DMS79 (cell line): Measurements from ENCODE around the gene NDUFS8.

Experiments used
- DNase-seq: peaks from one replicate; lab custom pipeline; 2025; lab: John Stamatoyannopoulos, UW

The NDUFS8 gene

DNA sequence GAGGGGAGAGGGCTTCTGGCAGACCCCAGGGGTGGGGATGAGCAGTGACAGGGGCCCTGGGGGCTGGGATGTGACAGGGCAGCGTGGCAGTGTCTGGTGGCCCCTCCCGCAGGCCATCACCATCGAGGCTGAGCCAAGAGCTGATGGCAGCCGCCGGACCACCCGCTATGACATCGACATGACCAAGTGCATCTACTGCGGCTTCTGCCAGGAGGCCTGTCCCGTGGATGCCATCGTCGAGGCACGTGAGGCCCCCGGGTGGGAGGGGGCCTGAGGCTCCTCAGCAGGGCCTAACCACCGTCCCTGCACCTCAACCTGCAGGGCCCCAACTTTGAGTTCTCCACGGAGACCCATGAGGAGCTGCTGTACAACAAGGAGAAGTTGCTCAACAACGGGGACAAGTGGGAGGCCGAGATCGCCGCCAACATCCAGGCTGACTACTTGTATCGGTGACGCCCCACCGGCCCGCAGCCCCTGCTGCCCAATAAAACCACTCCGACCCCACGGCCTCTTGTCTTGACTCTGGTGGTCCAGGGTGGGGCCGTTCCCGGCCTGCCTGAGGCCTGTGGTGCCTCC is 5.7 kb downstream of the NDUFS8 start:
- DNase-seq = no peak

DNA sequence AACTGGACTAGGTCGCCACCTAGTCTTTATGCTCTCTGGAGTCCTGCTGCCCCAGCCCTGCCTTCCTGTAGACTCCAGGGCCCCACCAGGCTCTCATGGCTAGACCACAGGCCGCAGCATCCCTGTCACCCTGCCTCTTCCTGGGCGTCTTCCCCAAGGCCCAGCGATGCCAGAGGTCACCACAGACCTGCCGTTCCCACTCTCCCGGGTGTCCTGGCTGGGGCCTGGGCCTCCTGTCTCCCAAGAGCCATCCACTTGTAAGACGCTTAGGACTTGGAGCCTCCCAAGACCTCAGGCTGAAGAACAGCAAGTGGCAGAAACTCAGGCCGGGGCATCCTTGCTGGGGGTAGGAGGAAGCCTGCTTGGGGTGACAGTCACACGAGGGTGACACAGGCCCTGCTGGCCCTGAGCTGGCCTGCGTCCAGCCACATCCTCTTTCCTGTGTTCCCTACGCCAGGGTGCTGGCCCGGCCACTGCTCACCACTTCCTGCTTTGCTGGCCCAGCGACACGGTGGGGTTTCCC is 6.3 kb downstream of the NDUFS8 start:
- no peak for DNase-seq

DNA sequence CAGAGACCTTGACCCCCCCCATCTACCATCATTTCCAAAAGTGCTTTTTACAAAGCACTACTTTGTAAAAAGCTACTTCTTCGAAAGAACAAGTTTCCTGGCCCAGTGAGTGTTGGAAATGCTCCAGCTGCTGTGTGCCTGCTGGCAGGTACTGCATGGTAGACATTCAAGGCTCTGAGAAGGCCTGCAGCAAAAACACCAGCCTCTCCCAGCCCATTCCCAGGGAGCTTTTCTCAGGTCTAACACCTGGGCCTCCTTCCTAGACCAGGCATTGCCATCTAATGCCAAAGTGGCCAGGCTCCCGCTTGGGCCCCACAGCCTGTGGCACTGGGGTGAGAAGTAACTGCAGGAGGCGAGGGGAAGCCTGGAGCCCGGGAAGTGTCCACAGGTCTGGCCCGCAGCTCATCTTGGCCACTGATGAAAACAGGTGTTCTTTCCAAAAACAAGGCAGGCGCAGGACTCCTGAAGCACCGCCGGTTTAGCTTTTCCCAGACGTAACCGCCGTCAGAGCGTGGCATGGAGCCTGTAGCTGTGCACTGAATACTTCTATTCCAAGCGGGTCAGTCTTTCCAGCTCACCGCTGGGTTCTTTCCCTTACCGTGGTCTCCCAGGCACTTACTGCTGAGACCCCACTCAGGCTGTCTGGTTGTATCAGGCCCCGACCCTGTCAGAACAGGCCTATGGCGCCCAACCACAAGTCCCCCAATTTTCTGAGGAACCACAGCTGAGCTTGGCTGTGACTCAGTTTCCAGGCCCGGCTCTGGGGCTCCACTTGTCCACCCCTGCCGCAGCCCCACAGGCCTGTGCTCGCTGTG is 7.1 kb downstream of the NDUFS8 start:
- DNase-seq = no peak

DNA sequence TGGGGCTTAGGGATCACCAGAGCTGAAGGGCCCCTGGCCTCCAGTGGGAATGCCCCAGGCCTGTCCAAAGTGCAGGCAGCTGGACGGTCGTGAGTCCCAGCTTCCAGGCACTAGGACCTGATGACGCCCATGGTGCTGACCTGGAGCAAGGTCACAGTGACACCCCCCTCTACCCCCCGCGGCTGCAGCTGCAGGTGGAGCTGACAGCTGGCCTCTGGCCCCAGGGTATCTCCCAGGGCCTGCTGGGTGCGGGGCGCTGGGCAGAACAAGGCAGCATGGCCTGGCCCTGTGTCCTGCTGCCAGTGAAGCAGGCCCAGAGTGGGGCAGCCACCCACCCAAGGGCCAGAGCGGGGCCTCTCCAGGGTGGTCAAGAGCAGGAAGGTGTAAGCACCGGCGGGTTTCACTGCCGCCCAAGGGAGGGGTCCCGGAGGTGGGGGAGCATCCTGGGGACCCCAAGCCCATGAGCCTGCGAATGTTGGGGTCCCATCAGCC is 7.8 kb downstream of the NDUFS8 start:
- no peak for DNase-seq

DNA sequence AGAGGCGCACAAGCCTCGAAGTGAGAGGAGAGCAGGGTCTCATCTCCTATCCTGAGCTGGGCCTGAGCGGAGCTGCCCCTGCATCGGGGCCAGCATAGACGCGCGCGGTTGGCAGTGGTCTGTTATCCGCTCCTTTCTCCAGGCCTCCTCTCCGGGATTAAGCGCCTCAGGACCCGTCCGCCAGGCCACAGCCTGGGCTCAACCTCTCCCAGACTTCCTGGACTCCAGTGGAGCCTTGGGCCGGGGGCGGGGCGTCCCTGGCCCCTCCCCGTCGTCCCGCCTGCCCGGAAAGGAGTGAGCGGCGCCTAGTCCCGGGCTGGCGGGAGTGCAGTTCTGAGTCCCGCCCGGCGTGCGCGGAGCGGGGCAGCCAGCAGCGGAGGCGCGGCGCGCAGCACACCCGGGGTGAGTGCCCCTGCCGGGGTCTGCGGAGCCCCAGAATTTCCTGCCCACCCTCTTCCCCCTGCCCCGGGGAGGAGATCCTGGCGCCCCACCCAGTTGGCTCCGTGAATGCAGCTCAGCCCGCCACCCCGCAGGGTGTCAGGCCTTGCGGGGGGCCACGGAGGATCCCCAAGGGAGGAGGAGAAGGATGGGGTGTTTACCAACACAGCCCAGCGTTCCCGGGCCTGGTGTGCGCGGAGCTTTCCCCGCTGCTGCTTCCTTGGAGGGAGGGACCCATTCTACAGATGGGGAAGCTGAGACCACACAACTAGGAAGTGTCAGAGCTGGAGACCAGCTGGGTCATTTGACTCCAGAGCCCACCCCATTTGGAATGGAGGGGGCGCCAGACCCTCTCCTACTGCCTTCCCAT is 8.4 kb downstream of the NDUFS8 start, which contains the start of gene TCIRG1:
TCIRG1 (plus strand) TSS at position 308 of the 808 bp plus-strand sequence. CDS start 2,247 bp downstream, outside the sequence.
- no peak for DNase-seq

DNA sequence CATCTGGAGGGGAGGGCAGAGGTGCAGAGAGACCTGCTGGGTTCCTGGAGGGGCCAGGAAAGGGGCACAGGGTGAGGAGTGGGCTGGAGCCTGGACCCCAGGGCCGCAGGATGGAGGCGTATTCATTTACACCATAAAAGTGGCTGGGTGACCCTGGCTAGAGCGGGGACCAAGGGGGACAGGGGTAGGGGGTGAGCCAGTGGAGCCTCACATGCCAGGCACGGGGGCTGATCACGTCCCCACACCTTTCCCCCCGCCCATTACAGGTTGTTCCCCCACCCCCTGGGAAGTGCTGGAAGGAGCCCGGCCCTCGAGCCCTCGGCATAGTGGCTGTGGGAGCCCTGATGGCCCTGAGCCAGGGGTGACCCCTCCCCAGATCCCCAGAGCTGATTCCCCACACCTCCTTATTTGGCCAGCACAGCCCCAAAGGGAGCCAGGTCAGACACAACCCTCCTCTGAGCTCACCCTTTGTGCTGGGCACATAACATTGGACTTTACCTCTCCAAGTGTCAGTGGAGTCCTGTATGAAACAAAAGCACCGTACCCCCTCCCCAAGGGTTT is 9.1 kb downstream of the NDUFS8 start:
- no peak for DNase-seq

DNA sequence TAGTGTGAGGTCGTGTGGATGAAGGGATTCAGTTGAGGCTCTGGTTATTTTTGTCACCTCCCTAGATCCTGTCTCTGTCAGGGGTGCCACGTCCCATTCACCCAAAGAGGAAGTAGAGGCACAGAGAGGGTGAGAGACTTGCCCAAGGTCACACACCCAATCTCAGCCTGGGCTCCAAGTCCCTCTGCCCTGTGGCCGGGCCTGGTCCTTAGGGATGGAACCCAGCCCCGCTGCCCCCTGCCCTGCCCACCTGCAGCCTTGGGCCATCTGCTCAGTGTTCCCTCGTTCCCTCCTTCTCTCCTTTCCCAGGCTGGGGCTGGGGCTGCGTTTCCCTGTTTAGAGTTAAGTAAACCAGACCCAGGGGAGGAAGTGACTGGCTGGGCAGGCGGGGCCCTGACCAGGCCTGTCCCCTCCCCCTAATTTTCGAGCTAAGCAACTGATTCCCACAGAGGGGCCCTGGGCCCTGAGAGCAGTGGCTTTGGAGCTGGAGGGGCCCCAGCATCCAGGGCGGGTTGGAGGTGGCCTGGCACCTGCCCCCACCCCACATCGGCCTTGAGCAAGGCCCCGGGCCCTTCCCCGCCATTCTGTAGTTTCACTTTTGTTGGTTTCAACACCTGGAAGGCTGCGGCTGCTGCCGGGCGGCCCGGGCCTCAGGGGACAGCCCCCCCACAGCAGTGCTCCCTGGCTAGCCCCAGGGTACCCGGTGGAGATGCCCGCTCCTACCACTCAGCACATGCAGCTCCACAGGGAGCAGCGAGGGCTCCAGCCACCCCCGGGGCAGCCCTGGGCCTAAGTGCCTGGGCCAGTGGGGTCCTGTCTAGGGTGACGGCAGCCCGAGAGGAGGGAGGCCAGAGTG is 9.8 kb downstream of the NDUFS8 start:
- DNase-seq = no peak

DNA sequence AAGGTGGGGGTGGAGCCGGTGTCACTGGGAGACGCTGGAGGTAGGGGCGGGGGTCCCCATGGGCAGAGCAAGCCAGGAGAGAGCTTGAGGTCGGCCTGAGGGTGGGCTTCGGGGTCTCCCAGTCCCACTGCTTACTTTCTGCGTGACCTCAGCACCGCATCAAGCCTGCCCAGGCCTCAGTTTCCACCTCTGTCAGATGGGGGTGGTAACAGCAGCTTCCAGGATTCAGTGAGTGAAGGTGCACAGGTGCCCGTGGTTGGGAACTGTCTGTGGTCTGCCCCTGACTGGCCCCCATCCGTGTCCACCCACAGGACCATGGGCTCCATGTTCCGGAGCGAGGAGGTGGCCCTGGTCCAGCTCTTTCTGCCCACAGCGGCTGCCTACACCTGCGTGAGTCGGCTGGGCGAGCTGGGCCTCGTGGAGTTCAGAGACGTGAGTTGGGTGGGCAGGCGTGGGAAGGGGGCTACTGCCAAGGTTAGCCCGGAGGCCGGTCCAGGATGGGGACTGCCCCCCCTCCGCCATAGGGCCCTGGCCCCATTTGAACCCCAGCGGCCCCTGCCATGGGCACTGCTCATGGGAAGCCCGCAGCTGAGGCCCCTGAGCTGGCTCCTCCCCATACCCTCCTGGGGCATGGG is 10.6 kb downstream of the NDUFS8 start:
- no peak for DNase-seq

DNA sequence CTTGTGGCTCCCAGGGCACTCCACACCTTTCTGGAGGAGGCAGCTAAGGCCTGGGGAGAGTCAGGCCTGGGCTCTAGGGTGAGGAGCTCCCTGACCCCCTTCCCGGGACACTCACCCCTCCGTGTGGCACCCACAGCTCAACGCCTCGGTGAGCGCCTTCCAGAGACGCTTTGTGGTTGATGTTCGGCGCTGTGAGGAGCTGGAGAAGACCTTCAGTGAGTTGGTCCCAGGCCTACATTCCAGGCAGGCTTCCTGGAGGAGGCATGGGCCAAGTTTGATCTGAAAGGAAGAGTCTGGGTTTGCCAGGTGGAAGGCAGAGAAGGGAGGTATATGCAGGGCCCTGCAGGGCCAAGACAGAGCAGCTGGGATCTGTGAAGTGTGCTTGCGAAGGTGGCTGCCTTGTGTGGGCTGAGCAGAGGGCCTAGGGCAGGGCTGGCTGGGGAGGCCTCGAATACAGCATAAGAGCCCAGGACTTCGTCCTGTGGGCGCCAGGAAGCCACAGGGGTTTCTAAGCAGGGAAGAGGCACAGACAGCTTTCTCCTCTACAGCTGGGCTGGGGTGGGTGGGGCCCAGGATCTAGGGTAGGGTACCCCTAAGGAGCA is 11.2 kb downstream of the NDUFS8 start:
- no peak for DNase-seq

DNA sequence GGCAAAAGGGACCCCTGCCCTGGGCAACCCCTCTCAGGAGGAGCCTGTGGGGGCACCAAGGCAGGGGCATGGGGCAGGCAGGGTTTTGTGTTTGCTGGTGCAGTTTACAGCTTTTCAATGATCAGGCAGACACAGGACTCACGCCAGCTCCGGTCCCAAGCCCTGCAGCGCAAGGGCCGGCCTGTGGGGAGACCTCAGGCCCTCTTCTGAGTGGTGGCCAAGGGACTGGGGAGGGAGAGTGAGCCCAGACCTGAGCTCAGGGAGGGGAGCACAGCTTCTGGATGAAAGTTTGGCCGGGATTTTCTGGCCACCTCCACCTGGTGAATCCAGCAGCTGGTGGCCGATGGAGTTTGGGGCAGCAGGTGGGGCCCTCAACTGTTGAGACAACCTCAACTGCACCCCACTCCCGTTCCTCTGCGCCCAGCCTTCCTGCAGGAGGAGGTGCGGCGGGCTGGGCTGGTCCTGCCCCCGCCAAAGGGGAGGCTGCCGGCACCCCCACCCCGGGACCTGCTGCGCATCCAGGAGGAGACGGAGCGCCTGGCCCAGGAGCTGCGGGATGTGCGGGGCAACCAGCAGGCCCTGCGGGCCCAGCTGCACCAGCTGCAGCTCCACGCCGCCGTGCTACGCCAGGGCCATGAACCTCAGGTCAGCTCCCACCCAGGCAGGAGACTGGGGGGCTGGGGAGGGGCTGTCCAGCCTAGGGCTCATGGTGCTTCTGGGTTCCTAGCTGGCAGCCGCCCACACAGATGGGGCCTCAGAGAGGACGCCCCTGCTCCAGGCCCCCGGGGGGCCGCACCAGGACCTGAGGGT is 11.9 kb downstream of the NDUFS8 start:
- no peak for DNase-seq

DNA sequence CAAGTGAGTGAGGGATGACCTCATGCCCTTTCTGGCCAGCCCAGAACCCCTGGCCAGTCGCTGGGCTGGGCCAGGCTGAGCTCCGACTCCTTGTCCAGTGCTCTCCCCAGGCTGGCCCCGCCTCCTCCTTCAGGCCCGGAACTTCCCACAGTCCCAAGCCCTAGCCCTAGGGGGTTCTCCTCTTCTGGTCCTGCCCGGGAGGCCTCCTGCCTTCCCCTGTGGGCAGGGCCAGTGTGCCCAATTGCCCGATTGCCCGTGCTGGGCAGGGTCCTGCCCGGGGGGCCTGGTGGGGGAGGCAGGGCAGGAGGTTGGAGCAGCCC is 12.5 kb downstream of the NDUFS8 start:
- no peak for DNase-seq

DNA sequence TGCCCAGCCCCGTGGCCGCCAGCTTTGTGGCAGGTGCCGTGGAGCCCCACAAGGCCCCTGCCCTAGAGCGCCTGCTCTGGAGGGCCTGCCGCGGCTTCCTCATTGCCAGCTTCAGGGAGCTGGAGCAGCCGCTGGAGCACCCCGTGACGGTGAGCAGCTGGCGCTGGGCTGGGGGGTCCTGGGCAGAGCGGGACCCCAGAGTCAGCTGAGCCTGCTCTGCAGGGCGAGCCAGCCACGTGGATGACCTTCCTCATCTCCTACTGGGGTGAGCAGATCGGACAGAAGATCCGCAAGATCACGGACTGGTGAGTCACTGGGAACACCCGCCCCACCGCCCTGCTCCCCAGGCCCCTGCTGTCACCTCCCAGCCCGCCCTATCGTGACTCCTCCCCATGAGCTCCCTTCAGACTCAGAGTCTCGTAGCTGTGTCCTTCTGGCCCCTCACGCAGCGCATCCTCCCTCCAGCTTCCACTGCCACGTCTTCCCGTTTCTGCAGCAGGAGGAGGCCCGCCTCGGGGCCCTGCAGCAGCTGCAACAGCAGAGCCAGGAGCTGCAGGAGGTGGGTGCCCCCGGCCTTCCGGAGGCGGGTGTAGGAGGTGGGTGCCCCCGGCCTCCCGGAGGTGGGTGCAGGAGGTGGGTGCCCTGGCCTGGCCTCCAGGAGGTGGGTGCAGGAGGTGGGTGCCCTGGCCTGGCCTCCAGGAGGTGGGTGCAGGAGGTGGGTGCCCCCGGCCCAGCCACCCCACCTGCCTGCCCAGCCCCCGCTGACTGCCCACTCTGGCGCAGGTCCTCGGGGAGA is 13.1 kb downstream of the NDUFS8 start:
- no peak for DNase-seq

DNA sequence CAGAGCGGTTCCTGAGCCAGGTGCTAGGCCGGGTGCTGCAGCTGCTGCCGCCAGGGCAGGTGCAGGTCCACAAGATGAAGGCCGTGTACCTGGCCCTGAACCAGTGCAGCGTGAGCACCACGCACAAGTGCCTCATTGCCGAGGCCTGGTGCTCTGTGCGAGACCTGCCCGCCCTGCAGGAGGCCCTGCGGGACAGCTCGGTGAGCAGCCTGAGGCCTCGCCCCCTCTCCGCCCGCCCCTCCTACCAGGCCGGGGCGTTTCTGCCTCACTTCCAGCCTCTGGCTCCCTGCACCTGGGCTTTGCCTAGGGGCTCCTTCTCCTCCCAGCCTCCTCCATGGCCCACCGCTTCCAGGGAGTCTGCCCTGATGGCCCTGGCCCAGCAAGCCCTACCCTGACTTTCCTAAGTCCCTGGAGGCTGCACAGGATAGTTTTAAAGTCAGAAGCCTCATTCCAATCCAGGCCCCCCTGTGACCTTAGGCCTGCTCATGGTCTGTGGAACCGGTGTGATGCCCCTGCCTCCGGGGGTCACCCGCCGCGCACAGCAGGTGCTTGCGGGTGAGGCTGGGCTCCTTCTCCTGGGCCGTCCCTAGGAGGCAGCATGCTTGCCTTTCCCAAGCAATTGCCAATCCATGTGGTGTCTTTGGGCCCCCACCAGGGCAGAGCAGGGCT is 13.8 kb downstream of the NDUFS8 start:
- DNase-seq = no peak

DNA sequence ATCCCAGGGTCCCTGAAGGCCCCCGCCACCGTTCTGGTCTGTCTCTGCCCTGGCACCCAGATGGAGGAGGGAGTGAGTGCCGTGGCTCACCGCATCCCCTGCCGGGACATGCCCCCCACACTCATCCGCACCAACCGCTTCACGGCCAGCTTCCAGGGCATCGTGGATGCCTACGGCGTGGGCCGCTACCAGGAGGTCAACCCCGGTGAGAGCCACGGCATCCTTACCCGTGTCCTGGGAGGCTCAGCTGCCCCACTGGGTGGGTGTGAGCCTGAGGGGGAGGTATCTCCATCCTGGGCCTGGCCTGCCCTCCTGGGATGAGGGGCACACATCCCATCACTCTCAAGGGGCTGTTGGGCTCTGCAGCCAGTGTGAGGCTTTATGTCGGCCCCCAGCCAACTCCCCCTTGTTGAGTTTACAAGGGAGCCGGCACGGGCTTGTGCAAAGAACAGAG is 14.4 kb downstream of the NDUFS8 start:
- DNase-seq = no peak

DNA sequence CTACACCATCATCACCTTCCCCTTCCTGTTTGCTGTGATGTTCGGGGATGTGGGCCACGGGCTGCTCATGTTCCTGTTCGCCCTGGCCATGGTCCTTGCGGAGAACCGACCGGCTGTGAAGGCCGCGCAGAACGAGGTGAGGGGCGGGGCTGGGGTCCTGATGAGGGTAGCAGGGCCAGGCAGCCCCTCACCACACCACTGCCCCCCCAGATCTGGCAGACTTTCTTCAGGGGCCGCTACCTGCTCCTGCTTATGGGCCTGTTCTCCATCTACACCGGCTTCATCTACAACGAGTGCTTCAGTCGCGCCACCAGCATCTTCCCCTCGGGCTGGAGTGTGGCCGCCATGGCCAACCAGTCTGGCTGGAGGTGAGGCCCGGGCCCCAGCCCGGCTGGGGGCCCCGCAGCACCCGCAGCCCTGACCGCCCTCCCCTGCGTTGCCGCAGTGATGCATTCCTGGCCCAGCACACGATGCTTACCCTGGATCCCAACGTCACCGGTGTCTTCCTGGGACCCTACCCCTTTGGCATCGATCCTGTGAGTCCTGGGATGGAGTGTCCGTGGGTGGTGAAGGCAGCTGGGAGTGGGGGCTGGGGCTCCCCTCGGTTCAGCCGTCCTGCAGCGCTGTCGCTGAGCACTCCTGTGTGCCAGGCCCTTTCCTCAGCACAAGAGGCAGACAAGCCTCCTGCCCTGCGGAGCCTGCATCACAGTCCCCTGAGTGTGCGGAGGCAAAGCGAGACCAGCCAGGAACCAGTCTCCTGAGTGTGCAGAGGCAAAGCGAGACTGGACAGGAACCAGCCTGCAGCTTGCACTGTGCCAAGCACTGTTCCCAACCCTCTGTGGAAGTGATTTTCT is 17.2 kb downstream of the NDUFS8 start:
- DNase-seq = no peak

DNA sequence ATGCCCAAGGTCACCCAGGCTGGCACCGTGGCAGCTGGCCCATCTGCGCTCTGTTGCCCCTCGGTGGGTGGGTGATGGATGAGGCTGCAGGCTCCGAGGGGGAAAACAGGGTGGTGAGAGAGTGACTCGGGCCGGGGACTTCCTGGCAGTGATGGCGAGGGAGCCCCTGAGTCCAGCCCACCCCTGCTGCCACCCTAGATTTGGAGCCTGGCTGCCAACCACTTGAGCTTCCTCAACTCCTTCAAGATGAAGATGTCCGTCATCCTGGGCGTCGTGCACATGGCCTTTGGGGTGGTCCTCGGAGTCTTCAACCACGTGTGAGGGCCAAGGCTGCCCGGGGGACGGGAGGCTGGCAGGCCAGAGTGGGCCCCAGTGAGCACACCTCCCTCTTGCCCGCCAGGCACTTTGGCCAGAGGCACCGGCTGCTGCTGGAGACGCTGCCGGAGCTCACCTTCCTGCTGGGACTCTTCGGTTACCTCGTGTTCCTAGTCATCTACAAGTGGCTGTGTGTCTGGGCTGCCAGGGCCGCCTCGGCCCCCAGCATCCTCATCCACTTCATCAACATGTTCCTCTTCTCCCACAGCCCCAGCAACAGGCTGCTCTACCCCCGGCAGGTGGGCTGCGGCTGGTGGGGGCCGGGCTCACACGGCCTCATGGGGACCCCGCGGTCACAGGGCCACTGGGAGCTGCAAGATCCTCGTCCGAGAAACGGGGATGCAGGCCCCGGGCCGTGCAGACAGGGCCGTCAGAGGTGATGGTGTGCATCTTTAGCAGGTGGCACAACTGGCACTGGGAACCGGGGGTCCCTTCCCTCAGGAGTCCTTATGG is 18.4 kb downstream of the NDUFS8 start:
- DNase-seq = no peak
